K562 (cell line): ENCODE results near the gene C20orf96. TPM values are rescaled to one million over a fixed set of nuclear protein-coding genes. Genes with fewer than 3 reads are reported as not detected.

Source experiments
- ARID3B ChIP-seq: fragments of 250-450 bp; sonication (Bioruptor Pico); IDR thresholded peaks from 2 replicates; pipeline ENCODE4 v1.4.0; 2020; ENCODE audit warnings: borderline replicate concordance
- CHCHD3 ChIP-seq: fragments of 250-450 bp; sonication (Bioruptor Pico); IDR thresholded peaks from 2 replicates; pipeline ENCODE4 v2.1.2; 2022; ENCODE audit warnings: mild to moderate bottlenecking
- CREB3 ChIP-seq: fragments of 450-650 bp; conservative IDR thresholded peaks from 2 replicates; pipeline ENCODE4 v1.6.1; 2016; ENCODE audit warnings: missing genetic modification characterization, low read depth, mild to moderate bottlenecking, missing compliant biosample characterization, moderate library complexity
- CTCF ChIP-seq, 3 experiments: IDR thresholded peaks in 2 of 3; conservative IDR thresholded peaks in 1 of 3; 2 replicates each; pipeline ENCODE4 v1.5.1; 2011 to 2012; ENCODE audit warnings: low read length in 3 of 3, mild to moderate bottlenecking in 3 of 3, control low read depth in 2 of 3, improper control_type of control experiment in 1 of 3, inconsistent platforms in 1 of 3, low read depth in 1 of 3, mixed read lengths in 1 of 3, moderate library complexity in 1 of 3; ENCODE audit not compliant: insufficient read depth in 2 of 3
- ETS2 ChIP-seq: IDR thresholded peaks from 2 replicates; pipeline ENCODE4 v1.6.1; 2016; ENCODE audit warnings: borderline replicate concordance, missing genetic modification characterization, mild to moderate bottlenecking, moderate library complexity, missing compliant biosample characterization; ENCODE audit not compliant: poor library complexity, severe bottlenecking
- GATA2 ChIP-seq: sonication (generic); formaldehyde crosslinking; IDR thresholded peaks from 2 replicates; pipeline ENCODE4 v1.4.0; 2020; ENCODE audit warnings: mild to moderate bottlenecking, missing genetic modification reagents
- HBP1 ChIP-seq: fragments of 450-650 bp; formaldehyde crosslinking; IDR thresholded peaks from 2 replicates; pipeline ENCODE4 v1.4.0; 2022; ENCODE audit warnings: missing genetic modification characterization
- KAT8 ChIP-seq: fragments of 450-650 bp; IDR thresholded peaks from 2 replicates; pipeline ENCODE4 v1.6.1; 2016; ENCODE audit warnings: low read depth, mild to moderate bottlenecking
- KLF6 ChIP-seq: fragments of 250-450 bp; sonication (Bioruptor Pico); IDR thresholded peaks from 2 replicates; pipeline ENCODE4 v1.4.0; 2020; ENCODE audit warnings: mild to moderate bottlenecking, moderate library complexity, borderline replicate concordance
- NCOA6 ChIP-seq: fragments of 450-650 bp; IDR thresholded peaks from 2 replicates; pipeline ENCODE4 v1.6.1; 2017; ENCODE audit warnings: mild to moderate bottlenecking
- NFYB ChIP-seq: IDR thresholded peaks from 2 replicates; pipeline ENCODE4 v1.6.1; 2011; ENCODE audit warnings: mild to moderate bottlenecking, moderate library complexity; ENCODE audit not compliant: insufficient read length; ENCODE audit errors: extremely low read depth
- OTX1 ChIP-seq: fragments of 450-650 bp; formaldehyde crosslinking; IDR thresholded peaks from 2 replicates; pipeline ENCODE4 v1.4.0; 2022; ENCODE audit warnings: mild to moderate bottlenecking
- PRPF4 ChIP-seq: fragments of 200-400 bp; formaldehyde crosslinking; IDR thresholded peaks from one replicate; pipeline ENCODE4 v1.6.1; 2017; ENCODE audit warnings: low read length, low read depth, mild to moderate bottlenecking; ENCODE audit not compliant: insufficient read depth, poor library complexity, severe bottlenecking
- RB1 ChIP-seq: fragments of 450-650 bp; IDR thresholded peaks from 2 replicates; pipeline ENCODE4 v1.6.1; 2017; ENCODE audit warnings: low read depth, mild to moderate bottlenecking
- SAP30 ChIP-seq: fragments of 200-600 bp; sonication (generic); IDR thresholded peaks from 2 replicates; pipeline ENCODE4 v1.6.1; 2012; ENCODE audit warnings: borderline replicate concordance, low read depth, mild to moderate bottlenecking, moderate library complexity, low read length, control low read depth, inconsistent platforms; ENCODE audit not compliant: insufficient read depth, poor library complexity, severe bottlenecking
- SLC30A9 ChIP-seq: fragments of 250-450 bp; sonication (Bioruptor Pico); IDR thresholded peaks from 2 replicates; pipeline ENCODE4 v1.8.0; 2022; ENCODE audit warnings: mild to moderate bottlenecking, moderate library complexity
- THAP7 ChIP-seq: fragments of 250-450 bp; sonication (Bioruptor Pico); IDR thresholded peaks from 2 replicates; pipeline ENCODE4 v1.5.0; 2021
- YY1 ChIP-seq, 3 experiments: IDR thresholded peaks; 2 replicates each; pipeline ENCODE4 v1.6.1; 2011; ENCODE audit warnings: low read length in 2 of 3, mild to moderate bottlenecking in 2 of 3, moderate library complexity in 2 of 3, borderline replicate concordance in 1 of 3, control low read depth in 1 of 3, low read depth in 1 of 3; ENCODE audit not compliant: insufficient read depth in 3 of 3, insufficient replicate concordance in 2 of 3, control insufficient read depth in 1 of 3, insufficient read length in 1 of 3; ENCODE audit errors: extremely low read depth in 1 of 3
- ZNF12 ChIP-seq: sonication (generic); formaldehyde crosslinking; IDR thresholded peaks from 2 replicates; pipeline ENCODE4 v1.4.0; 2020; ENCODE audit warnings: mild to moderate bottlenecking, missing genetic modification reagents
- ZNF408 ChIP-seq: fragments of 250-450 bp; sonication (Bioruptor Pico); IDR thresholded peaks from 2 replicates; pipeline ENCODE4 v1.4.0; 2020; ENCODE audit warnings: low read depth, mild to moderate bottlenecking, moderate library complexity
- polyA plus RNA-seq, 8 experiments: library from polyadenylated mRNA; depleted of rRNA in 4 of 8; stranded (reverse) in 5 of 8; unstranded in 3 of 8; fragments of >200 nt; fragmentation: Nextera tagmentation in 2 of 8; fragmentation: Illumina TruSeq in 1 of 8; extraction: Ambion mirVana in 2 of 8; extraction: Trizol in 1 of 8; gene quantifications; 2 replicates each; pipeline versions ENCODE4 v1.2.1 to v1.2.3, GENCODE V29; 2011 to 2014; ENCODE audit warnings: inconsistent platforms in 1 of 8, missing spikeins in 1 of 8
- total RNA-seq, 7 experiments: library from RNA; depleted of rRNA in 6 of 7; stranded (reverse); fragments of >200 nt in 6 of 7; fragmentation: Illumina TruSeq in 2 of 7; extraction: Trizol in 2 of 7; gene quantifications; 2 replicates each; pipeline versions ENCODE4 v1.2.1 to v1.2.3, GENCODE V29; 2011 to 2021; ENCODE audit warnings: low replicate concordance in 1 of 7

C20orf96 gene
- total and polyA plus RNA-seq, 9 of the 15 experiments (the other 6 are each of a cell fraction or from before 2014, with no cell fraction given) = 1.7 to 11.7 (median 4.2) TPM

GRCh38 chr20:290084-290831 lies at the start of gene C20orf96 (continued):
- TF ChIP-seq HBP1 (CRISPR knock-in tag) (no peak), KAT8 (no peak), ARID3B (no peak), OTX1 (CRISPR knock-in tag) (no peak), NCOA6 (no peak), CHCHD3 (no peak), ZNF12 (CRISPR knock-in tag) (no peak), PRPF4 (no peak), SLC30A9 (no peak), RB1 (no peak), SAP30 (peak; percentile 70), ETS2 (no peak), ZNF408 (CRISPR knock-in tag) (no peak), GATA2 (CRISPR knock-in tag) (no peak), NFYB (no peak), YY1 (IDR thresholded peaks at IDR 0.05; ENCODE audit: borderline replicate concordance in 1 of 3, control insufficient read depth in 1 of 3, extremely low read depth in 1 of 3, insufficient read depth in 3 of 3, insufficient read length in 1 of 3, insufficient replicate concordance in 2 of 3, low read depth in 1 of 3, low read length in 2 of 3) (no peak), KLF6 (no peak), CTCF (IDR thresholded peaks at IDR 0.05 in 2 of 3, conservative IDR thresholded peaks at IDR 0.05 in 1 of 3; ENCODE audit: insufficient read depth in 2 of 3, low read depth in 1 of 3, low read length in 3 of 3) (peak; percentile 19 to 43 (median 41); a peak in 5 of 6 replicates), CREB3 (tag) (no peak), THAP7 (no peak)
